SK-N-SH (cell line): ENCODE results near the gene MYO19. TPM values are rescaled to one million over a fixed set of nuclear protein-coding genes. Genes with fewer than 3 reads are reported as not detected.

Experiments used
- CTCF ChIA-PET: fragments of 300-600, 350-600 bp; formaldehyde crosslinking; extraction: SDS; loops from one replicate; lab custom pipeline; 2021; lab: Yijun Ruan, JAX
- POLR2A ChIA-PET: fragments of 350-600 bp; sonication (Branson Sonifier 250); formaldehyde crosslinking; extraction: SDS; loops from one replicate; lab custom pipeline; 2020; ENCODE audit warnings: antibody characterized with exemption, inconsistent platforms; lab: Yijun Ruan, JAX
- DNase-seq: peaks from one replicate; pipeline ENCODE4 v3.0.0; 2012
- H2AFZ ChIP-seq: fragments of 200-600 bp; sonication (generic); 2 replicates; pipeline ENCODE4 v1.8.1; 2016; ENCODE audit warnings: antibody characterized with exemption, mild to moderate bottlenecking, low read depth
- H3F3A ChIP-seq: fragments of 200-600 bp; sonication (generic); replicated peaks from 2 replicates; pipeline ENCODE3; 2016; ENCODE audit warnings: antibody characterized with exemption, mild to moderate bottlenecking; ENCODE audit not compliant: insufficient read depth
- H3K27ac ChIP-seq, 2 experiments: fragments of 200-500 bp in 1 of 2; fragments of 200-600 bp in 1 of 2; sonication (Bioruptor generic) in 1 of 2; sonication (generic), shearing (Covaris generic) in 1 of 2; 2 replicates each; pipeline versions ENCODE4 v1.5.1 to v1.6.1; 2014 to 2016; ENCODE audit warnings: low read depth in 2 of 2, inconsistent platforms in 1 of 2, low read length in 1 of 2, mild to moderate bottlenecking in 1 of 2, mixed read lengths in 1 of 2
- H3K27me3 ChIP-seq: fragments of 200-600 bp; sonication (generic), shearing (Covaris generic); 2 replicates; pipeline ENCODE4 v1.6.1; 2016; ENCODE audit warnings: mixed run types; ENCODE audit not compliant: insufficient read depth
- H3K36me3 ChIP-seq, 2 experiments: fragments of 200-500 bp in 1 of 2; fragments of 200-600 bp in 1 of 2; sonication (Bioruptor generic) in 1 of 2; sonication (generic) in 1 of 2; replicated peaks in 1 of 2; 2 replicates each; pipeline versions ENCODE3 to v1.5.1; 2014 to 2016; ENCODE audit warnings: low read length in 1 of 2, mild to moderate bottlenecking in 1 of 2; ENCODE audit not compliant: insufficient read depth in 2 of 2, control insufficient read depth in 1 of 2
- H3K4me1 ChIP-seq, 2 experiments: fragments of 200-500 bp in 1 of 2; fragments of 200-600 bp in 1 of 2; sonication (Bioruptor generic) in 1 of 2; sonication (generic), shearing (Covaris generic) in 1 of 2; 2 replicates each; pipeline versions ENCODE4 v1.5.1 to v1.6.1; 2014 to 2016; ENCODE audit warnings: low read depth in 1 of 2, low read length in 1 of 2, mixed run types in 1 of 2; ENCODE audit not compliant: insufficient read depth in 2 of 2, control insufficient read depth in 1 of 2
- H3K4me2 ChIP-seq: fragments of 200-600 bp; sonication (generic), shearing (Covaris generic); 2 replicates; pipeline ENCODE4 v1.6.1; 2017; ENCODE audit warnings: mixed run types
- H3K4me3 ChIP-seq, 2 experiments: fragments of 200-500 bp in 1 of 2; fragments of 200-600 bp in 1 of 2; sonication (Bioruptor generic) in 1 of 2; sonication (generic), shearing (Covaris generic) in 1 of 2; 2 replicates each; pipeline versions ENCODE4 v1.5.1 to v1.8.1; 2014 to 2016; ENCODE audit warnings: low read depth in 2 of 2, inconsistent platforms in 1 of 2, low read length in 1 of 2, mild to moderate bottlenecking in 1 of 2, mixed read lengths in 1 of 2, moderate library complexity in 1 of 2
- H3K79me2 ChIP-seq: fragments of 200-600 bp; sonication (generic); 2 replicates; pipeline ENCODE4 v1.8.1; 2017; ENCODE audit warnings: mild to moderate bottlenecking; ENCODE audit not compliant: insufficient read depth
- H3K9ac ChIP-seq: fragments of 200-600 bp; sonication (generic); 2 replicates; pipeline ENCODE4 v1.6.1; 2017; ENCODE audit warnings: mixed run types
- H3K9me2 ChIP-seq: fragments of 200-600 bp; sonication (generic); 2 replicates; pipeline ENCODE4 v1.6.1; 2017; ENCODE audit warnings: mixed run types
- H3K9me3 ChIP-seq: fragments of 200-600 bp; sonication (generic); 2 replicates; pipeline ENCODE4 v1.6.1; 2017; ENCODE audit warnings: mixed run types, mild to moderate bottlenecking, moderate library complexity
- H4K20me1 ChIP-seq: fragments of 200-600 bp; sonication (generic); 2 replicates; pipeline ENCODE4 v1.6.1; 2017; ENCODE audit warnings: mild to moderate bottlenecking, mixed run types; ENCODE audit not compliant: insufficient read depth
- ELF1 ChIP-seq: IDR thresholded peaks from 2 replicates; pipeline ENCODE4 v1.4.0; 2012
- FOXJ3 ChIP-seq: sonication (generic); formaldehyde crosslinking; IDR thresholded peaks from 2 replicates; pipeline ENCODE4 v1.5.1; 2020; ENCODE audit warnings: mild to moderate bottlenecking, missing genetic modification reagents
- POLR2AphosphoS5 ChIP-seq: IDR thresholded peaks from 2 replicates; pipeline ENCODE4 v1.6.1; 2012; ENCODE audit warnings: low read depth, low read length
- REST ChIP-seq: IDR thresholded peaks from 2 replicates; pipeline ENCODE4 v1.6.1; 2012; ENCODE audit warnings: mild to moderate bottlenecking, low read depth, low read length, moderate library complexity
- SMC3 ChIP-seq: IDR thresholded peaks from 2 replicates; pipeline ENCODE4 v1.6.1; 2012; ENCODE audit warnings: low read depth, low read length, improper control_type of control experiment
- USF2 ChIP-seq: fragments of 150-350 bp; IDR thresholded peaks from 2 replicates; pipeline ENCODE4 v1.6.1; 2017; ENCODE audit warnings: antibody characterized with exemption, low read length, low read depth, borderline replicate concordance
- YY1 ChIP-seq: IDR thresholded peaks from 2 replicates; pipeline ENCODE4 v1.4.0; 2012; ENCODE audit warnings: low read depth, mild to moderate bottlenecking
- WGBS: methylation state at CpG from one replicate; pipeline ENCODE4 v1.1.6; 2017; ENCODE audit warnings: low lambda C conversion rate; 5-methylcytosine and 5-hydroxymethylcytosine counted together
- polyA plus RNA-seq, 3 experiments: library from polyadenylated mRNA; depleted of rRNA; stranded (reverse); fragments of >200 nt; gene quantifications; 2 replicates each; pipeline ENCODE4 v1.2.3, GENCODE V29; 2012
- TF ChIP-seq, protein P1 (sequence below): fragments of 150-350 bp; IDR thresholded peaks from 2 replicates; pipeline ENCODE4 v1.6.1; 2016; ENCODE audit warnings: mild to moderate bottlenecking, low read depth, low read length

MYO19 gene
- polyA plus RNA-seq, 1 of the 3 experiments (the other 2 are of a cell fraction), result 61.6 TPM

DNA sequence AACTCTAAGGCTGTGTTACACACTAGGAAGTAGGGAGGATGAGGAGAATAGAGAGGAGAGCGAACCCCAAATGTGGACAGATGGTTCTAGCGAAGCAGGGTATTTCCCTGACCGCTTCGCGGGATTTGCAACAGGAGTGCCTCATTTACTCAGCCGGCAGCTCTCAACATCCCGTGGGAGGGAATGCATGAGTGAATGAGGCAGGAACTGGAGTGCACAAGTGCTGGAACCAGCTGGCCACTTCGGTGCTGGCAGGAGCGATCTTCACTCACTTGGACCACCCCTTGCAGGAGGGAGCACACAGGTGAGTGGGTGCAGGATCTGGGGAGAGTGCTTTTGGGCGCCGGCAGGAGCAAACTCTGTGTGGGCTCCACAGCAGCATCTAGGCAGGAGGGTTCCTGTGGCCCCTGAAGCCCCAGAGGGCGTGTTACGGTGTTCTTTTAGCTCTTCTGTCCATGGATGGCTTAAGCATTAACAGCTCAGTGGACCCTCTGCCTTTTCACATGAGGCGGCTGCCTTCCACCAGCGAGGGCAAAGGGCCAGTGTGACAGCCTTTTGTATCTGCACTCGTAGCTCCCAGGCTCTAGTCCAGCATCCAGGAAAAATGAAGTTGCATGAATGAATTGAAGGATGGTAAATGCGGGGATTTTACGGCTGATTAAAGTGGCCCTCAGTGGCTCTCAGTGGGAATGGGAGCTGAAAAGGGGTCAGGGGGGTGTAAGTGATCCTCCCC is 65.6 kb downstream of the MYO19 start:
- Histone ChIP-seq H3F3A (no peaks in the 10 kb centered on the region), H3K4me2 (no peak overlapping the region), H4K20me1 (no peaks in the 10 kb centered on the region), H3K4me3 (no peak overlapping the region), H3K4me1 (no peaks in the 10 kb centered on the region), H3K36me3 (no peaks in the 10 kb centered on the region), H3K9me2 (no peaks in the 10 kb centered on the region), H3K27me3 (peaks cover 36% of the 10 kb centered on the region; the same call in 1 of the 2 replicates), H3K79me2 (no peaks in the 10 kb centered on the region), H3K27ac (no peak overlapping the region), H2AFZ (no peak overlapping the region), H3K9ac (no peak overlapping the region), H3K9me3 (no peaks in the 10 kb centered on the region)
- no peak for DNase-seq
- ChIA-PET POLR2A (interaction anchor here (0.6 to 0.9 kb wide), 2 partner anchors 14 to 660 kb away, joined by 3 read pairs; partner anchors contain the start of gene TAF15), CTCF (interaction anchor here (3.4 kb wide), 1 partner anchor 14 kb away, joined by 24 read pairs; no protein-coding TSS in a partner anchor)
- 6% methylated on average over 16 of the region's 18 CpGs for WGBS
- TF ChIP-seq SMC3, result no peak

- Histone ChIP-seq H3K4me3 (no peak overlapping the region), H4K20me1 (no peaks in the 10 kb centered on the region), H2AFZ (no peak overlapping the region), H3K36me3 (no peaks in the 10 kb centered on the region), H3K27me3 (peaks cover 45% of the 10 kb centered on the region; the same call in 1 of the 2 replicates), H3K4me1 (no peaks in the 10 kb centered on the region), H3K9me2 (no peaks in the 10 kb centered on the region), H3K27ac (no peak overlapping the region), H3K4me2 (no peak overlapping the region), H3K79me2 (no peaks in the 10 kb centered on the region), H3K9ac (no peak overlapping the region), H3F3A (no peaks in the 10 kb centered on the region), H3K9me3 (no peaks in the 10 kb centered on the region)
- POLR2A ChIA-PET, result no interaction called here
- CTCF ChIA-PET, result interaction anchor here (1.5 kb wide), 1 partner anchor 18 kb away, joined by 10 read pairs; no protein-coding TSS in a partner anchor
- no peak for DNase-seq
- TF ChIP-seq, protein P1, sequence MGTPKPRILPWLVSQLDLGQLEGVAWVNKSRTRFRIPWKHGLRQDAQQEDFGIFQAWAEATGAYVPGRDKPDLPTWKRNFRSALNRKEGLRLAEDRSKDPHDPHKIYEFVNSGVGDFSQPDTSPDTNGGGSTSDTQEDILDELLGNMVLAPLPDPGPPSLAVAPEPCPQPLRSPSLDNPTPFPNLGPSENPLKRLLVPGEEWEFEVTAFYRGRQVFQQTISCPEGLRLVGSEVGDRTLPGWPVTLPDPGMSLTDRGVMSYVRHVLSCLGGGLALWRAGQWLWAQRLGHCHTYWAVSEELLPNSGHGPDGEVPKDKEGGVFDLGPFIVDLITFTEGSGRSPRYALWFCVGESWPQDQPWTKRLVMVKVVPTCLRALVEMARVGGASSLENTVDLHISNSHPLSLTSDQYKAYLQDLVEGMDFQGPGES, result no peak
- no peak for TF ChIP-seq YY1
- no peak for TF ChIP-seq POLR2AphosphoS5
- 14% methylated on average over 18 of the region's 21 CpGs for WGBS
These were observed 69.9 kb downstream of the MYO19 start for GRCh38 chr17:36464765-36465088.

GRCh38 chr17:36463916-36464764 is 70.5 kb downstream of the MYO19 start:
- H3K36me3 ChIP-seq, result no peaks in the 10 kb centered on the region
- no peak overlapping the region for H2AFZ ChIP-seq
- H3K9ac ChIP-seq, result no peak overlapping the region
- H3K4me2 ChIP-seq, result no peak overlapping the region
- 51% methylated on average over 21 of the region's 54 CpGs for WGBS
- H3K27ac ChIP-seq, result no peak overlapping the region
- TF ChIP-seq SMC3 (no peak), ELF1 (no peak), REST (peak; percentile 95), USF2 (no peak), FOXJ3 (CRISPR knock-in tag) (no peak)
- no peaks in the 10 kb centered on the region for H3K79me2 ChIP-seq
- H3K4me1 ChIP-seq, result no peaks in the 10 kb centered on the region
- no peak overlapping the region for H3K4me3 ChIP-seq
- no peaks in the 10 kb centered on the region for H3F3A ChIP-seq
- no peaks in the 10 kb centered on the region for H4K20me1 ChIP-seq
- no peaks in the 10 kb centered on the region for H3K9me2 ChIP-seq
- H3K9me3 ChIP-seq, result no peaks in the 10 kb centered on the region
- no peak for DNase-seq
- POLR2A ChIA-PET, result no interaction called here
- H3K27me3 ChIP-seq, result peaks cover 40% of the 10 kb centered on the region; the same call in 1 of the 2 replicates
- CTCF ChIA-PET, result interaction anchor here (1.5 kb wide), 1 partner anchor 19 kb away, joined by 10 read pairs; no protein-coding TSS in a partner anchor
